Inferior parietal cortex (tissue), 1 donor: ENCODE measurements around the gene CYP17A1.
A peak's percentile ranks its signal among the peaks of the same experiment; 100 is the strongest.
"Not testable (repeated sequence)": the region's sequence is repeated elsewhere in the genome, so short reads cannot be mapped to it uniquely, and the experiment has no call there.

Experiments
- DNase-seq: peaks from one replicate; pipeline ENCODE4 v3.0.0-alpha.2; 2016; ENCODE audit errors: extremely low spot score

Gene CYP17A1

GRCh38 chr10:102838276-102838927, 1.2 kb upstream of the CYP17A1 start:
- not testable (repeated sequence) for DNase-seq

DNA sequence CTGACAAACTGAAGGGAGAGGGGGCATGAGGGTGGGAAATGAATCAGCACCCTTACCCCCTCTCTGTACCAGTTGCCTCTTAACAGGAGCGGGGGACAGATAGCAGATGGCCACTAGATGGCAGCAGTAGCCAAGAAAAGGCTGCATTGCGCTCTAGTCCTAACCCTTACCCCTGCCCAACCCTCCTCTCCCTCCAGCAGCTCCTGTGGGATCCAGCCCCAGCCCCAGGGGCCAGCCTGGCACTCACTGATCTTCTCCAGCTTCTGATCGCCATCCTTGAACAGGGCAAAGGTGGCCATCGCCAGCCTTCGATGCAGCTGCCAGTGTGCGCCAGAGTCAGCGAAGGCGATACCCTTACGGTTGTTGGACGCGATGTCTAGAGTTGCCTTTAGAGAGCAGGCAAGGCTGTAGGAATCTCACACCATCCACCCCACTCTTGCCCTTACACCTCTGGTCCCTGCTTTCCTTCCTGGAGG, 2.2 kb downstream of the CYP17A1 start:
- peak; percentile 86 for DNase-seq

GRCh38 chr10:102834143-102834542, 3.1 kb downstream of the CYP17A1 start:
- DNase-seq: no peak

- no peak for DNase-seq
Observed at GRCh38 chr10:102832987-102833386, 4.2 kb downstream of the CYP17A1 start.

GRCh38 chr10:102832248-102832647, 5.0 kb downstream of the CYP17A1 start:
- DNase-seq: no peak

- DNase-seq: no peak
Observed at GRCh38 chr10:102831322-102832071, 5.7 kb downstream of the CYP17A1 start.

- DNase-seq: no peak
Observed at GRCh38 chr10:102827597-102827975, 9.6 kb downstream of the CYP17A1 start.

GRCh38 chr10:102826148-102826796, 10.9 kb downstream of the CYP17A1 start:
- DNase-seq: no peak

DNA sequence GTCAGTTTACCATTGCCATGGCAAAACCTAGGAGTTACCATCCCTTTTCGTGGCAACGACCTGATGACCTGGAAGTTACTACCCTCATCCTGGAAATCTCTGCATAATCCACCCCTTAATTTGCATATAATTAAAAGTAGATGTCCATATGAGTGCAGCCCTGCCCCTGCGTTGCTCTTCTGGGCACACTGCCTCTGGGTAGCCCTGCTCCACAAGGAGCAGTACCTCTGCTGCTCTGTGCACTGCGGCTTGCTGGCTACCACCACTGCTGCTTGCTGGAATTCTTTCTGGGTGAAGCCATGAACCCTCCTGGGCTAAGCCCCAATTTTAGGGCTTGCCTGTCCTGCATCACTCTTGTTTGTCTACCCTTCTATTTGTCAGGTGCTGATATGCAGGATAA, 12.5 kb downstream of the CYP17A1 start:
- no peak for DNase-seq

DNA sequence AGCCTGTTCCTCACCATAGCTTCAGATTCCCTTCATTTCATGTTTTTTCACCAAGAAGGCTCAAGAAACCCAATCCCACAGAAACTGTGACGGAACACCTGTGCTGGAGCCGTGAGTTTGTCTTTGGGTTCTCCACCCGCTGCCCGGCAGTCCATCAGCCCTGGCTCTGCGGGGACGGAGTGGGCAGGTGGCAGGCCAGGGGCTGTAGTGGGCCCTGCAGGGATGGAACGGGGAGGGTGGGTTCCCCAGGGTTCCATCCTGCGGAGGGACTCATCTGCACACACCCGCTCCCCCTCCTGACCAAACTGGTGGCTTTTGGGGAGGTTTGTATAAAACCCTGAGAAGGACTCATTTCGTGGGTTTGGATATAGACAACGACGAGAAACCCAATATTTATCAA, 15.0 kb downstream of the CYP17A1 start:
- DNase-seq: no peak

DNA sequence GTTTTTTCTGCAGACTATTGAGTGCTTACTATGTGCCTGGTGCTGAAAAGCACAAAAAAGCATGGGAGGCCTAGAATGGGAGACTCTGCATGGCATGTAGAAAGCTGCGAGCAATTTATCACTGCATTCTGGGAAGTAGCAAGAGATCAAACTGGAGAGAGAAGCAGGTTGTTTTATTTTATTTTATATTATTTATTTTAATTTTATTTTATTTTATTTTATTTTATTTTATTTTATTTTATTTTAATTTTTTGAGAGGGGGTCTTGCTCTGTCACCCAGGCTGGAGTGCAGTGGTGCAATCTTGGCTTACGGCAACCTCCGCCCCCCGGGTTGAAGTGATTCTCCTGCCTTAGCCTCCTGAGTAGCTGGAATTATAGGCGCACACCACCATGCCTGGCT, 17.2 kb downstream of the CYP17A1 start:
- not testable (repeated sequence) for DNase-seq

DNA sequence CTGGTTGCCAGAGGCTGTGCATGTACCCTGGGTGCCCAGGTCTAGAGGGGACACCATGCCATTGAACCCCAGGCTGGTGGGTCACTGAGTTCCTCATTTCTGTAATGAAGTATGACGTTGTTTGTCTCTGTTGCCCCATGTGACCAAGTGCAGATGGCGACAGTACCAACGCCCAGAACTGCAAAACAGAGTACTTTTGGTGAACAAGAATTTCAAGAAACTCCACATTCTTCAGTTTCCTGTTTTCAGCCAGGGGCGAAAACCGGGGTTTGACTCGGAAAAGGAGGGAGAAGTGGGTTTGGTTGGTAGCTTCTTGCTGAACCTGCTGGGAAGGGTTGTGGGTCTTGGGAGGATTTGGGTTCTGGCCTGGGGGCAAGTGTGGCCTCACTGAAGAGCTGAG, 18.2 kb downstream of the CYP17A1 start:
- no peak for DNase-seq

DNA sequence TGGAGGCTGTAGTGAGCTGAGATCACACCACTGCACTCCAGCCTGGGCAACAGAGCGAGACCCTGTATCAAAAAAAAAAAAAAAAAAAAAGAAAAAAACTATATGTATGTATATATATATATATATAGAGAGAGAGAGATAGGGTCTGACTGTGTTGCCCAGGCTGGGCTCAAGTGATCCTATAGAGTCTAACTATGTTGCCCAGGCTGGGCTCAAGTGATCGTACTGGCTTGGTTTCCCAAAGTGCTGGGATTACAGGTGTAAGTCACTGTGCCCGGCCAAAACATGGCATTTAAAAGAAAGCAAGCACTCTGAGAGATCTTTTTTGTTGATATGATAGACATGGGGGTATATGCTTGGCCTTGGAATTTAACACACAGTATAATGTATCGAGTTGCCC, 20.0 kb downstream of the CYP17A1 start:
- no peak for DNase-seq

- no peak for DNase-seq
Observed at GRCh38 chr10:102815790-102816549, 21.2 kb downstream of the CYP17A1 start.

GRCh38 chr10:102814873-102815661, 22.1 kb downstream of the CYP17A1 start:
- no peak for DNase-seq

- DNase-seq: no peak
Observed at GRCh38 chr10:102814453-102814871, 22.8 kb downstream of the CYP17A1 start.

- DNase-seq: no peak
Observed at GRCh38 chr10:102813734-102814452, 23.3 kb downstream of the CYP17A1 start.

GRCh38 chr10:102813017-102813541, 24.1 kb downstream of the CYP17A1 start:
- no peak for DNase-seq

- DNase-seq: no peak
Observed at GRCh38 chr10:102812231-102812876, 24.9 kb downstream of the CYP17A1 start.

DNA sequence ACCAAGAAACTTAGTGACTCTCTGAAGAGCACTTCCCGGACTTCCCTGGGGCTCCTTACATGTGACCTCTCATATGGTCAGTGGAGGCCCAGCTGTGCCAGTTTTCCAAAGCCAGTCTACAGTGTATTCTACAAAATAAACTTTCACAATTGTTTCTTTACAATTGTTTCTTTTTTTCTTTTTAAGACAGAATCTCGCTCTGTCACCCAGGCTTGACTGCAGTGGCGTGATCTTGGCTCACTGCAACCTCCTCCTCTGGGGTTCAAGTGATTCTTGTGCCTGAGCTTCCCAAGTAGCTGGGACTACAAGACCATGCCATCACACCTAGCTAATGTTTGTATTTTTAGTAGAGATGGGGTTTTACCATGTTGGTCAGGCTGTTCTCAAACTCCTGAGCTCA, 25.9 kb downstream of the CYP17A1 start:
- no peak for DNase-seq
